ENCODE measurements around the gene LOXHD1.

GRCh38 chr18:46686186-46686585 lies 29.2 kb upstream of the LOXHD1 start:
- no peak for TF ChIP-seq CTCF (conservative IDR thresholded peaks at IDR 0.05; ENCODE audit: low read depth, low read length)
- no peak for TF ChIP-seq CEBPB (IDR thresholded peaks at IDR 0.05; ENCODE audit: low read depth, low read length)
- no peak for TF ChIP-seq MAZ (IDR thresholded peaks at IDR 0.05; ENCODE audit: borderline replicate concordance, low read depth, low read length)
- TF ChIP-seq RFX5 (IDR thresholded peaks at IDR 0.05; ENCODE audit: low read depth, low read length), result no peak
- no peak for TF ChIP-seq RCOR1 (IDR thresholded peaks at IDR 0.05; ENCODE audit: insufficient replicate concordance, low read length)
- no peak for TF ChIP-seq RAD21 (IDR thresholded peaks at IDR 0.05; ENCODE audit: low read length)
